Kidney epithelial cell (primary cell): ENCODE measurements around the gene KCNC2. TPM values are rescaled to one million over a fixed set of nuclear protein-coding genes. Genes with fewer than 3 reads are reported as not detected.
"Not testable (repeated sequence)": the region's sequence is repeated elsewhere in the genome, so short reads cannot be mapped to it uniquely, and the experiment has no call there.

ENCODE experiments used
- DNase-seq: peaks from one replicate; pipeline ENCODE4 v3.0.0-alpha.2; 2010; ENCODE audit warnings: low read depth
- H3K27me3 ChIP-seq: 2 replicates; pipeline ENCODE4 v1.6.0; 2011; ENCODE audit warnings: low read length; ENCODE audit not compliant: control insufficient read depth, insufficient read depth
- H3K36me3 ChIP-seq: 2 replicates; pipeline ENCODE4 v1.5.1; 2011; ENCODE audit warnings: low read length; ENCODE audit not compliant: control insufficient read depth, insufficient read depth
- H3K4me3 ChIP-seq: 2 replicates; pipeline ENCODE4 v1.5.1; 2011; ENCODE audit warnings: low read depth, mild to moderate bottlenecking, control low read depth, low read length
- total RNA-seq: library from RNA; depleted of rRNA; stranded (reverse); fragments of >200 nt; gene quantifications from 2 replicates; pipeline ENCODE4 v1.2.3, GENCODE V29; 2015
- TF ChIP-seq, protein P1 (sequence below): IDR thresholded peaks from 2 replicates; pipeline ENCODE4 v1.5.1; 2011; ENCODE audit warnings: mild to moderate bottlenecking, moderate library complexity, low read length, control low read depth, inconsistent platforms; ENCODE audit not compliant: insufficient read depth, poor library complexity, severe bottlenecking

The KCNC2 gene
- total RNA-seq, 1 donor from 2014 or later = not detected

DNA sequence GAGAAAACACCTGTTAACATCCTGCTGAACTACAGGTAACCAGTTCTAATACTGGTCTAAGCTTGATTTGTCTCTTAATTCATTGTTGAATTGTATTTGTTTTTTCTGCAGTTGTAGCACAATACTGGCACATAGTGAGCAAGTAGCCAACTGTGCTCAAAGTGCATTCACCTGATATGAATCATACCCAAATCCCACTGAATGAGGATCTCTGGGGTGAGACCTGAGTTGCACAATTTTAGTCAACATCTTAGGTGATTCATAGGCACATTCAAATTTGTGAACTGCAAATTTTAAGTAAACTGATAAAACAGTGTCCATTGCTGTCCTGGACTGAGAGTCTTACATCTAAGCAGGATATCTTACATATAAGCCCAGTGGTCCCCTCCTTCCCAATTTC is 12.8 kb downstream of the KCNC2 start:
- peak; percentile 55 for DNase-seq
- TF ChIP-seq, protein P1, sequence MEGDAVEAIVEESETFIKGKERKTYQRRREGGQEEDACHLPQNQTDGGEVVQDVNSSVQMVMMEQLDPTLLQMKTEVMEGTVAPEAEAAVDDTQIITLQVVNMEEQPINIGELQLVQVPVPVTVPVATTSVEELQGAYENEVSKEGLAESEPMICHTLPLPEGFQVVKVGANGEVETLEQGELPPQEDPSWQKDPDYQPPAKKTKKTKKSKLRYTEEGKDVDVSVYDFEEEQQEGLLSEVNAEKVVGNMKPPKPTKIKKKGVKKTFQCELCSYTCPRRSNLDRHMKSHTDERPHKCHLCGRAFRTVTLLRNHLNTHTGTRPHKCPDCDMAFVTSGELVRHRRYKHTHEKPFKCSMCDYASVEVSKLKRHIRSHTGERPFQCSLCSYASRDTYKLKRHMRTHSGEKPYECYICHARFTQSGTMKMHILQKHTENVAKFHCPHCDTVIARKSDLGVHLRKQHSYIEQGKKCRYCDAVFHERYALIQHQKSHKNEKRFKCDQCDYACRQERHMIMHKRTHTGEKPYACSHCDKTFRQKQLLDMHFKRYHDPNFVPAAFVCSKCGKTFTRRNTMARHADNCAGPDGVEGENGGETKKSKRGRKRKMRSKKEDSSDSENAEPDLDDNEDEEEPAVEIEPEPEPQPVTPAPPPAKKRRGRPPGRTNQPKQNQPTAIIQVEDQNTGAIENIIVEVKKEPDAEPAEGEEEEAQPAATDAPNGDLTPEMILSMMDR = no peak
- Histone ChIP-seq H3K4me3 (no peak overlapping the region), H3K36me3 (no peaks in the 10 kb centered on the region), H3K27me3 (no peaks in the 10 kb centered on the region)

DNA sequence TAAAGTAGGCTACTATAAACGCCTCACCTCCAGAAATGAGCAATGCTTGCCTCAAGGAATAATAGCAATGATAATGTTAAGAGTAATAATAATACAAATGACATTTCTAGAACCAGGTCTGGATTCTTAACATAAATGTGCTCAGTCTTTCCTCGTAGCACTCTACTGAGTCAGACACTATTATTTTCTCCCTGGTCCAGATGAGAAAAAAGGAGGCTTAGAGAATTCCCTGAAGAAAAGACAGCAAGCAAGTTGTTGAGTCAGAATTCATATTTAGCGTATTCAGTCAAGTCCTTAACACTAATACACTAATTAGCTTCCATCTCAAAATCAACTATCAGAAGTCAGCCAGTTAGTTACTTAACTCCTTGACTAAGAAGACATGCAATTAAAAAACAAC is 13.2 kb downstream of the KCNC2 start:
- no peak for DNase-seq
- TF ChIP-seq, protein P1 = no peak
- no peak overlapping the region for H3K4me3 ChIP-seq
- no peaks in the 10 kb centered on the region for H3K36me3 ChIP-seq
- H3K27me3 ChIP-seq = no peaks in the 10 kb centered on the region

DNA sequence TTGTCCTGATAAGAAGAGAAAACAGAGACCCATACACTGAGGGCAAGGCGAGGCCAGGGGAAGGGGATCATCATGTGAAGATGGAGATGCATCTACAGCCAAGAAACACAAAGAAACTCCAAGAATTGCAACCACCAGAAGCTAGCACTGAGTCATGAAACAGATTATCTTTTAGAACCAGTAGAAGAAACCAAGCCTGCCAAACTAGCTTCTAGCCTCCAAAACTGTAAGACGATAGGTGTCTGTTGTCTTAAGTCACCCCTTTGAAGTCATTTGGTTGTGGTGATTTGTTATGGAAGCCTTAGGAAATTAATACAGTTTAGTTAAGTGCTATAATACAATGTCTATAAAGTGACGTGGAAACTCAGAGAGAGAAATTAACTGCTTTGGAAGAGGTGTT is 15.4 kb downstream of the KCNC2 start:
- no peaks in the 10 kb centered on the region for H3K27me3 ChIP-seq
- DNase-seq = no peak
- no peaks in the 10 kb centered on the region for H3K36me3 ChIP-seq
- H3K4me3 ChIP-seq = no peak overlapping the region
- TF ChIP-seq, protein P1 = no peak

DNA sequence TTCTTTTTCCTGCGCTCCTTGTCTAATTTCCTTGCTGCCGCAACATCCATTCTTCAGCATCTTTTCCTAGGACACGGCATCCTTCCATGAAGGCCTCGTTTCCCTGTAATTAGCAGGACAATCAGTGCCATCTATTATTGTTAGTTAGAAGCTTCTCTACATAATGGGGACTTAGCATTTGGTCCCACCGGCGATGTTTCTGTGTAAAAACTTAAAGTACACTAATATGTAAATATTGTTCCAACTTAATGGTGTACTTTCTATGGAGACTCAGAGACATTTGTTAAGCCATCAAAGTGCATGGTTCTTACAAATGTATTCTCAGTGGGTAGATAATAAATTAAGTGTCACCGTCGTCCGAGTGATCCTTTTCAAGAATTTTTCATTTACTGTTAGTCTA is 17.4 kb downstream of the KCNC2 start:
- DNase-seq = no peak
- H3K36me3 ChIP-seq = no peaks in the 10 kb centered on the region
- TF ChIP-seq, protein P1 = no peak
- H3K4me3 ChIP-seq = no peak overlapping the region
- no peaks in the 10 kb centered on the region for H3K27me3 ChIP-seq

DNA sequence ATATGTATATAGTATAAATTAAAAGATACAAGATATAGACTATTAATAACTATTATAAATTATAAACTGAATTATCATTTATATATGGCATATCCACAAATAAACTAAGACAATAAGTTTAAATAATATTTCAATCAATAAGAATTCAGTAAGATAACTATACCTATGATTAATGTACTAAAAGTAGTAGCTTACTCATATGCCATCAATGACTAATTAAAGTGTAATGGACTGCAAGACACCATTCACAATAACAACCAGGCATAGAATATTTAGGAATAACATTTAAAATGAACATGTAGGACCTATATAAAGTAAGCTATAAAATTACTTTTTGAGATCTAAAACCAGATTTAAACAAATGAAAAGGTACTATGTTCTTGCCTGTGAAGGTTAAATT is 18.8 kb downstream of the KCNC2 start:
- TF ChIP-seq, protein P1 = no peak
- no peaks in the 10 kb centered on the region for H3K36me3 ChIP-seq
- no peaks in the 10 kb centered on the region for H3K27me3 ChIP-seq
- H3K4me3 ChIP-seq = no peak overlapping the region
- no peak for DNase-seq

DNA sequence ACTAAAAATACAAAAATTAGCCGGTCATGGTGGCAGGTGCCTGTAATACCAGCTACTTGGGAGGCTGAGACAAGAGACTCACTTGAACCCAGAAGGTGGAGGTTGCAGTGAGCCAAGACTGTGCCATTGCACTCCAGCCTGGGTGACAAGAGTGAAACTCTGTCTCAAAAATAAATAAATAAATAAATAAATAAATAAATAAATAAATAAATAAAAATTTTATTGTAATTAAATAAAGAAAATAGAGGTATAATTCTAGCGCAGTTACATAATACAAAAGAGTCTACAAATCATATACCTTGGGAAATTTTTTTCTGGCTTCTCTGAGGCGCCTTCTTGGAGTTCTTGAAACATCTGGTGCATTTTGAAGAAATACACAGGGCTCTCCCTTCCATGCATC is 23.8 kb downstream of the KCNC2 start:
- not testable (repeated sequence) for DNase-seq, H3K4me3 ChIP-seq

More for the DNA sequence above, 23.8 kb downstream of the KCNC2 start:
- not testable (repeated sequence) for H3K27me3 ChIP-seq, H3K36me3 ChIP-seq
